Vagina (tissue), 2 donors: ENCODE measurements around the gene ZSCAN4. TPM values are rescaled to one million over a fixed set of nuclear protein-coding genes. Genes with fewer than 3 reads are reported as not detected.

Experiments used
- DNase-seq, 2 donors: peaks; one replicate each; pipeline ENCODE4 v3.0.0-alpha.2; 2017; ENCODE audit errors: extremely low spot score in 2 of 2
- H3K27ac ChIP-seq: fragments of 200-600 bp; sonication (generic); one replicate; pipeline ENCODE4 v1.5.1; 2019
- H3K27me3 ChIP-seq: fragments of 200-600 bp; sonication (generic); one replicate; pipeline ENCODE4 v1.5.1; 2019
- H3K36me3 ChIP-seq, 2 donors: fragments of 200-600 bp; sonication (generic); one replicate each; pipeline ENCODE4 v1.5.1; 2017 to 2019
- H3K4me1 ChIP-seq: fragments of 200-600 bp; sonication (generic); one replicate; pipeline ENCODE4 v1.5.1; 2019
- H3K4me3 ChIP-seq, 2 donors: fragments of 200-600 bp; sonication (generic); 1 replicate in 1 of 2; 2 replicates in 1 of 2; pipeline ENCODE4 v1.5.1; 2016 to 2019
- H3K9me3 ChIP-seq: fragments of 200-600 bp; sonication (generic); one replicate; pipeline ENCODE4 v1.5.1; 2019
- POLR2A ChIP-seq, 2 donors: fragments of 450-650 bp; IDR thresholded peaks; one replicate each; pipeline ENCODE4 v1.6.1; 2017; ENCODE audit warnings: antibody characterized with exemption in 2 of 2, mild to moderate bottlenecking in 2 of 2, moderate library complexity in 2 of 2
- POLR2AphosphoS5 ChIP-seq, 2 donors: sonication (generic); formaldehyde crosslinking; IDR thresholded peaks; one replicate each; pipeline ENCODE4 v1.9.0; 2017; ENCODE audit warnings: antibody characterized with exemption in 2 of 2, mild to moderate bottlenecking in 2 of 2, low read depth in 1 of 2; ENCODE audit not compliant: insufficient read depth in 1 of 2
- intact Hi-C: fragments of 100-400 bp; cut with DNase I; formaldehyde crosslinking; loops from one replicate; pipeline ENCODE4 v1.15.1; 2023
- total RNA-seq: library from RNA; depleted of rRNA; stranded (reverse); fragments of >200 nt; gene quantifications from one replicate; pipeline ENCODE4 v1.2.3, GENCODE V29; 2016
- TF ChIP-seq, protein P1 (sequence below), 3 experiments: fragments of 450-650 bp in 2 of 3; fragments of 200-600 bp in 1 of 3; sonication (generic) in 1 of 3; IDR thresholded peaks; one replicate each; pipeline ENCODE4 v1.5.1; 2017 to 2019; ENCODE audit warnings: antibody characterized with exemption in 3 of 3, mild to moderate bottlenecking in 2 of 3, moderate library complexity in 2 of 3

The ZSCAN4 gene, protein sequence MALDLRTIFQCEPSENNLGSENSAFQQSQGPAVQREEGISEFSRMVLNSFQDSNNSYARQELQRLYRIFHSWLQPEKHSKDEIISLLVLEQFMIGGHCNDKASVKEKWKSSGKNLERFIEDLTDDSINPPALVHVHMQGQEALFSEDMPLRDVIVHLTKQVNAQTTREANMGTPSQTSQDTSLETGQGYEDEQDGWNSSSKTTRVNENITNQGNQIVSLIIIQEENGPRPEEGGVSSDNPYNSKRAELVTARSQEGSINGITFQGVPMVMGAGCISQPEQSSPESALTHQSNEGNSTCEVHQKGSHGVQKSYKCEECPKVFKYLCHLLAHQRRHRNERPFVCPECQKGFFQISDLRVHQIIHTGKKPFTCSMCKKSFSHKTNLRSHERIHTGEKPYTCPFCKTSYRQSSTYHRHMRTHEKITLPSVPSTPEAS
- not detected for total RNA-seq

DNA sequence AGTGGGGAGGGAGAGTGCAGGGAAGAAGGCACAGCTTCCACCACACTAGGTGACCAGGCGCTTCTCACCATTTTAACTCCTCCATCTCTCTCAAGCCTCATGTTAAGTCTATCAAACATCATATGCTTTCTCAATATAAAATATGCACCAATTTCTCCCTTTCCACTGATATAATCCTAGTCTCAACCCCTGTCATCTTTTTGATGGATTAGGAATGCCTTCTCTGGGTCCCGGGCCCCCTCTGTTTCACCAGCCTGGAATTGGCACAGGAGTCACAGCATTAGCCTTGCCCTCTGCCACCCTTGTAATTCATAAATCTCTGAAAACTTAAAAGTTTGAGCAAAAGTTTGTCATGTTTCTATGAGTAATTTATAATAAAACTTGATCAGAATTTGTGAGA lies at the start of gene ZSCAN4:
ZSCAN4 (plus strand) TSS at position 301 of the 400 bp plus-strand sequence. CDS start 7,211 bp downstream, outside the sequence.
- Histone ChIP-seq H3K4me3 (no peak within 1 kb of the TSS), H3K36me3 (no peaks in the 10 kb centered on the region), H3K27ac (no peak within 1 kb of the TSS), H3K4me1 (no peaks in the 10 kb centered on the region), H3K27me3 (no peaks in the 10 kb centered on the region), H3K9me3 (no peaks in the 10 kb centered on the region)
- no peak for TF ChIP-seq POLR2A (IDR thresholded peaks at IDR 0.05)
- TF ChIP-seq, protein P1, sequence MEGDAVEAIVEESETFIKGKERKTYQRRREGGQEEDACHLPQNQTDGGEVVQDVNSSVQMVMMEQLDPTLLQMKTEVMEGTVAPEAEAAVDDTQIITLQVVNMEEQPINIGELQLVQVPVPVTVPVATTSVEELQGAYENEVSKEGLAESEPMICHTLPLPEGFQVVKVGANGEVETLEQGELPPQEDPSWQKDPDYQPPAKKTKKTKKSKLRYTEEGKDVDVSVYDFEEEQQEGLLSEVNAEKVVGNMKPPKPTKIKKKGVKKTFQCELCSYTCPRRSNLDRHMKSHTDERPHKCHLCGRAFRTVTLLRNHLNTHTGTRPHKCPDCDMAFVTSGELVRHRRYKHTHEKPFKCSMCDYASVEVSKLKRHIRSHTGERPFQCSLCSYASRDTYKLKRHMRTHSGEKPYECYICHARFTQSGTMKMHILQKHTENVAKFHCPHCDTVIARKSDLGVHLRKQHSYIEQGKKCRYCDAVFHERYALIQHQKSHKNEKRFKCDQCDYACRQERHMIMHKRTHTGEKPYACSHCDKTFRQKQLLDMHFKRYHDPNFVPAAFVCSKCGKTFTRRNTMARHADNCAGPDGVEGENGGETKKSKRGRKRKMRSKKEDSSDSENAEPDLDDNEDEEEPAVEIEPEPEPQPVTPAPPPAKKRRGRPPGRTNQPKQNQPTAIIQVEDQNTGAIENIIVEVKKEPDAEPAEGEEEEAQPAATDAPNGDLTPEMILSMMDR (IDR thresholded peaks at IDR 0.05): no peak
- TF ChIP-seq POLR2AphosphoS5 (IDR thresholded peaks at IDR 0.05; ENCODE audit: insufficient read depth in 1 of 2, low read depth in 1 of 2): no peak
- no peak for DNase-seq
- intact Hi-C loops: no loop called here

DNA sequence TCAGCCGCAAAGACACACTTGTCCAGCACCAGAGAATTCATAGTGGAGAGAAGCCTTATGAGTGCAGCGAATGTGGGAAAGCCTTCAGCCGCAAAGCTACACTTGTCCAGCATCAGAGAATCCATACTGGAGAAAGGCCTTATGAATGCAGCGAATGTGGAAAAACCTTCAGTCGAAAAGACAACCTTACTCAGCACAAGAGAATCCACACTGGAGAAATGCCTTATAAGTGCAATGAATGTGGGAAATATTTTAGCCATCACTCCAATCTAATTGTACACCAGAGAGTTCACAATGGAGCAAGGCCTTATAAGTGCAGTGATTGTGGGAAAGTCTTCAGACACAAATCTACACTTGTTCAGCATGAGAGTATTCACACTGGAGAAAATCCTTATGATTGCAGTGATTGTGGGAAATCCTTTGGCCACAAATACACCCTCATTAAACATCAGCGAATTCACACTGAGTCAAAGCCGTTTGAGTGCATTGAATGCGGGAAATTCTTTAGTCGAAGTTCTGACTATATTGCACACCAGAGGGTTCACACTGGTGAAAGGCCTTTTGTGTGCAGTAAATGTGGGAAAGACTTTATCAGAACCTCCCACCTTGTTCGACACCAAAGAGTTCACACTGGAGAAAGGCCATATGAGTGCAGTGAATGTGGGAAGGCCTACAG lies 47.9 kb upstream of the ZSCAN4 start:
- H3K4me3 ChIP-seq: no peak overlapping the region
- H3K4me1 ChIP-seq: no peaks in the 10 kb centered on the region
- H3K27ac ChIP-seq: no peak overlapping the region
- peaks cover 85% of the 10 kb centered on the region for H3K9me3 ChIP-seq
- no peaks in the 10 kb centered on the region for H3K27me3 ChIP-seq
- TF ChIP-seq POLR2A (IDR thresholded peaks at IDR 0.05) (no peak), POLR2AphosphoS5 (IDR thresholded peaks at IDR 0.05; ENCODE audit: insufficient read depth in 1 of 2, low read depth in 1 of 2) (no peak)
- TF ChIP-seq, protein P1 (IDR thresholded peaks at IDR 0.05): no peak
- intact Hi-C loops: no loop called here
- peak in 1 of 2 donors; percentile 16 for DNase-seq
- peaks cover 17 to 86% of the 10 kb centered on the region in 2 donors for H3K36me3 ChIP-seq

DNA sequence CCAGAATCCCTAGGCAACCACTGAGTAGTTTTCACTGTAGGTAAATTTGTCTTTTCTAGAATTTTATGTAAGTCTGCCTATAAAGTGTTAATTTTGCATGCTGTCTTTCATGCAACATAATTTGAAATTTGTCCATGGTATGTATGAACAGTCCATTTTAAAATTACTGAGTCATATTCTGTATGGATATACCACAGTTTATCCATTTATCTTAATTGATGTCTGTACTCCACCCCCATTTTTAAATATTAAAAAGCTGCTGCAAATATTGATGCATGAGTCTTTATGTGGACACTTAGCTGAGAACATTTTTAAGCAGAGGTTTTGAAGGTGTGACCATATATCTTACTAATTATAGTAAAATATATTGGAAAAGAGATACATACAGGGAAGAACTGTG lies 45.6 kb upstream of the ZSCAN4 start:
- peaks cover 12 to 63% of the 10 kb centered on the region in 2 donors for H3K36me3 ChIP-seq
- intact Hi-C loops: no loop called here

DNA sequence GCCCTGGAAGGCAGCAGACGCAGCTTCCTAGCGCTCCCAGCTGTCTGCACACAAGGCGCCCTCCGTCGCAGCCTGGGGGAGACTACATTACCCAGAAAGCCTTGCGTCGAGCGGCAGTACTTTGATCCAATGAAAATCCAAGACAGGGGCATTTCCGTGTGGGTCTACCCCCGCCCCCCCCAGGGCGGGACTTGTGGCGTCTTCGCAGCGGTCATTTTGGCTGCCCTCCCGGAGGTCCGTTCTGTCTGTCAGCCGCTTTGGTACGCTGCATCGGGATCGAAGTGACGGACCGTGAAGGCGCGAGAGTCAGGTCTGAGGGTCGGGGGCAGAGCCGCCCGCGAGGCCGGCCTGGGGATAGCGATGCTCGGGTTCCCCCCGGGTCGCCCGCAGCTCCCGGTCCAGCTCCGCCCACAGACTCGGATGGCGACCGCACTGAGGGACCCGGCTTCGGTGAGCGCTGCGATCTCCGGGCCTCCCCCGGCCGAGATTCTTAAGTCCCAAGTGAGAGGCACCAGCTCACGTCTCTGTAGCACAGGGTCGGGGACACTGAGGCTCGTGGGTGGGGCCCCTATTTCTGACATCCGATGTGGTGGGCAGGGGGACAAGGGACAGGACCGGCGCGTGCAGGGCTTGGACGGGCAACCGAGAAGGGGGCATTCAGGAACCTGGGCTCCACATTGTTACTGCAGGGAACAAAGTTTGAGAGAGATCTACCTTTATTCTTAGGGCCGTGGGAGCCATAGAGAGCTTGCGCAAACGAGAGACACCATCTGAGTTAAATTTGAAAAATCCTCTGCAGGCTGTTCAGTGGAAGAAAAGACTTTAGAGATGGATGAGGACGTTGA lies 35.5 kb upstream of the ZSCAN4 start, which contains the start of gene ZNF211:
ZNF211 (plus strand) TSS at position 182 of the 845 bp plus-strand sequence; CDS start at position 361, 179 bp downstream.
- H3K4me1 ChIP-seq: peaks cover 11% of the 10 kb centered on the region
- peaks cover 0 to 43% of the 10 kb centered on the region in 2 donors for H3K36me3 ChIP-seq
- H3K9me3 ChIP-seq: peaks cover 19% of the 10 kb centered on the region
- H3K27ac ChIP-seq: peak within 1 kb of the TSS; percentile 68
- intact Hi-C loops: no loop called here
- DNase-seq: peak; percentile 87 to 91
- peak within 1 kb of the TSS; percentile 60 to 79 for H3K4me3 ChIP-seq
- no peaks in the 10 kb centered on the region for H3K27me3 ChIP-seq
- TF ChIP-seq, protein P1 (IDR thresholded peaks at IDR 0.05): no peak
- TF ChIP-seq POLR2A (IDR thresholded peaks at IDR 0.05) (no peak), POLR2AphosphoS5 (IDR thresholded peaks at IDR 0.05; ENCODE audit: insufficient read depth in 1 of 2, low read depth in 1 of 2) (peak; percentile 83 to 93)

More for the DNA sequence above, 45.6 kb upstream of the ZSCAN4 start:
- H3K9me3 ChIP-seq: peaks cover 68% of the 10 kb centered on the region
- no peak overlapping the region for H3K4me3 ChIP-seq
- H3K4me1 ChIP-seq: no peaks in the 10 kb centered on the region
- no peaks in the 10 kb centered on the region for H3K27me3 ChIP-seq
- no peak for DNase-seq
- no peak overlapping the region for H3K27ac ChIP-seq
- TF ChIP-seq, protein P1 (IDR thresholded peaks at IDR 0.05): no peak
- no peak for TF ChIP-seq POLR2AphosphoS5 (IDR thresholded peaks at IDR 0.05; ENCODE audit: insufficient read depth in 1 of 2, low read depth in 1 of 2)
- TF ChIP-seq POLR2A (IDR thresholded peaks at IDR 0.05): no peak
